NCI-H1417 (cell line): ENCODE measurements around the gene ISY1.
"Not testable (repeated sequence)": the region's sequence is repeated elsewhere in the genome, so short reads cannot be mapped to it uniquely, and the experiment has no call there.

Source experiments
- DNase-seq, 3 experiments: peaks; one replicate each; lab custom pipeline; 2025; lab: John Stamatoyannopoulos, UW

Gene ISY1

GRCh38 chr3:129120254-129121004 lies 40.4 kb downstream of the ISY1 start:
- DNase-seq: peak in 2 of 3 experiments; percentile 35 to 44

- no peak for DNase-seq
Measured at GRCh38 chr3:129119365-129120100, 41.3 kb downstream of the ISY1 start.

- no peak for DNase-seq
Measured at GRCh38 chr3:129118745-129119144, 42.1 kb downstream of the ISY1 start.

GRCh38 chr3:129117134-129117533 lies 43.7 kb downstream of the ISY1 start:
- DNase-seq: no peak

- no peak for DNase-seq
Measured at GRCh38 chr3:129116482-129116946, 44.3 kb downstream of the ISY1 start.

GRCh38 chr3:129114455-129114854 lies 46.4 kb downstream of the ISY1 start:
- no peak for DNase-seq

- DNase-seq: no peak
Measured at GRCh38 chr3:129112308-129113052, 48.4 kb downstream of the ISY1 start.

- DNase-seq: not testable (repeated sequence)
Measured at GRCh38 chr3:129111076-129111780, 49.6 kb downstream of the ISY1 start.

GRCh38 chr3:129107793-129108192 lies 53.1 kb downstream of the ISY1 start:
- no peak for DNase-seq

- no peak for DNase-seq
Measured at GRCh38 chr3:129106866-129107565, 53.8 kb downstream of the ISY1 start.

GRCh38 chr3:129106320-129106719 lies 54.5 kb downstream of the ISY1 start:
- DNase-seq: peak in 1 of 3 experiments; percentile 34

- DNase-seq: no peak
Measured at GRCh38 chr3:129105862-129106261, 55.0 kb downstream of the ISY1 start.

- no peak for DNase-seq
Measured at GRCh38 chr3:129104498-129105079, 56.3 kb downstream of the ISY1 start.

- no peak for DNase-seq
Measured at GRCh38 chr3:129104051-129104450, 56.8 kb downstream of the ISY1 start.

GRCh38 chr3:129103296-129103695 lies 57.6 kb downstream of the ISY1 start:
- no peak for DNase-seq

- no peak for DNase-seq
Measured at GRCh38 chr3:129101370-129102138, 59.3 kb downstream of the ISY1 start.

GRCh38 chr3:129100274-129100673 lies 60.6 kb downstream of the ISY1 start:
- no peak for DNase-seq

- no peak for DNase-seq
Measured at GRCh38 chr3:129095285-129095684, 65.6 kb downstream of the ISY1 start.

GRCh38 chr3:129088312-129088711 lies 72.6 kb downstream of the ISY1 start:
- not testable (repeated sequence) for DNase-seq

GRCh38 chr3:129087904-129088303 lies 73.0 kb downstream of the ISY1 start:
- DNase-seq: peak in 1 of 3 experiments; percentile 52
